OCI-LY3 (cell line): Measurements from ENCODE around the gene CHRDL1.

Source experiments
- CTCF ChIP-seq: fragments of 200-600, 300-600 bp; sonication (generic); IDR thresholded peaks from 2 replicates; pipeline ENCODE4 v1.5.1; 2014; ENCODE audit warnings: antibody characterized with exemption, low read length, low read depth
- EZH2phosphoT487 ChIP-seq: fragments of 200-600 bp; shearing (Covaris generic); IDR thresholded peaks from 2 replicates; pipeline ENCODE4 v1.6.1; 2018; ENCODE audit warnings: antibody characterized with exemption, mixed run types, low read depth

- TF ChIP-seq EZH2phosphoT487 (no peak), CTCF (no peak)
These were observed 126.0 kb downstream of the CHRDL1 start for GRCh38 chrX:110669572-110669971.
